ENCODE measurements around the gene TBC1D9. TPM values are rescaled to one million over a fixed set of nuclear protein-coding genes. Genes with fewer than 3 reads are reported as not detected.

The TBC1D9 gene
- polyA plus RNA-seq, 1 experiment, result 22.0 TPM

DNA sequence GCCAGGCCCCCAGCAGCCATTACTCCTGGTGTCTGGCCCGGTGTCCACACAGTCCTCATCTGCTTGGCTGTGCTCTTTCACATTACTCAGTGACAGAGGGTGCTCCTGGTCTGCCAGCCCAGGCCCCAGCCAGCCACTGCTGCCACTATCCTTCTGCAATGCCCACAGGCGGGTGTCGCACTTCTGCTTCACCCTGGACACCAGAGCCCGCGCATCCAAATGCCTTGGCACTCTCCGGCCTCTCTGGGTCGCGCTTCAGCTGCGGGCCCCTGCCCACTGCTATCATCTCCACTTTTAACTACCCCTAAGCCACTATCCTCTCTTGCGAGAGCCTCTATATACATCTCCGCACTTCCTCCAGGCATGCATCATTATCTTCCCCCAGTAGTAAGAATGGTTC is 111.0 kb downstream of the TBC1D9 start:
- no peak for DNase-seq (ENCODE audit: low read depth, low spot score)
- H3K9me3 ChIP-seq (ENCODE audit: control insufficient read depth, insufficient read depth, low read length), result peaks cover 6% of the 10 kb centered on the region; the same call in 1 of the 2 replicates
- CTCF ChIA-PET, result no interaction called here
- H3K27me3 ChIP-seq (ENCODE audit: control insufficient read depth, insufficient read depth, low read length), result no peaks in the 10 kb centered on the region
- H3K27ac ChIP-seq (ENCODE audit: low read depth, low read length), result no peak overlapping the region
- TF ChIP-seq CTCF (IDR thresholded peaks at IDR 0.05; ENCODE audit: low read depth, low read length), result no peak
- POLR2A ChIA-PET, result no interaction called here
- no peak overlapping the region for H3K4me3 ChIP-seq (ENCODE audit: low read depth, low read length)

DNA sequence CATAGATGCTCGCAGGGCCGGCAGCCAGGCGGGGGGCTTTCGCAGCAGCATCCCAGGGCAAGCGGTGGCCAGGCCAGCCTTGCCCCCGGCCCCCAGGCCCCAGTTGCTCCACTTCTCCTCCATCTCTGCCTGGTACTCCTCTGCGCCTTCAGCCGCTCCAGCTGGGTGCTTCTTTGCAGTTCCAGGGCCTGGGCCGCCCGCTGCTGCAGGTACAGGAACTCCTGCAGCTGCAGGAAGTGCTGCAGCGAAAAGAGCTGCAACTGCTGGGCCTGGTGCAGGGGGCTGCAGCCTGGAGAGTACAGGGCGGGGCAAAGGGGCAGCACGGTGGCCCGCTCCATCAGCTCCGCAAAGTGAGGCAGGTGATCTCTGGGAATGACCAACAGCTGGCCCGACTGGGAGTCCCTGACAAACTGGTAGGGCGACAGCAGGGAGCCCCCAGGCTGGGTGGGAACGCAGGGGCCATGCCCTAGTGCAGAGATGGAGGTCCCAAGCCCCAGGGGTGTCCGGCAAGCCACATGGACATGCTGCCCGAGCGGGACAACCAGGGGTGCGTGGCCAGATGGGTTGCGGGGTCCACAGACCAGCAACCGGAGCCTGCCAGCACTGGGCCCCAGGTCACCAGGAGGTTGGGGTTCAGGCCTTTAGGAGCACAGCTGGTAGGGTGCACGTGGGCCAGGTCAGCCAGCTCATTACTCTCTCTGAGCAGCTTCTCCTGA is 111.6 kb downstream of the TBC1D9 start:
- Histone ChIP-seq H3K27me3 (ENCODE audit: control insufficient read depth, insufficient read depth, low read length) (no peaks in the 10 kb centered on the region), H3K4me3 (ENCODE audit: low read depth, low read length) (no peak overlapping the region), H3K9me3 (ENCODE audit: control insufficient read depth, insufficient read depth, low read length) (peaks cover 6% of the 10 kb centered on the region; the same call in 1 of the 2 replicates), H3K27ac (ENCODE audit: low read depth, low read length) (no peak overlapping the region)
- CTCF ChIA-PET, result no interaction called here
- DNase-seq (ENCODE audit: low read depth, low spot score), result no peak
- TF ChIP-seq CTCF (IDR thresholded peaks at IDR 0.05; ENCODE audit: low read depth, low read length), result no peak
- POLR2A ChIA-PET, result no interaction called here

- no peak overlapping the region for H3K4me3 ChIP-seq (ENCODE audit: low read depth, low read length)
- POLR2A ChIA-PET, result no interaction called here
- no peak for TF ChIP-seq CTCF (IDR thresholded peaks at IDR 0.05; ENCODE audit: low read depth, low read length)
- no peaks in the 10 kb centered on the region for H3K27me3 ChIP-seq (ENCODE audit: control insufficient read depth, insufficient read depth, low read length)
- H3K9me3 ChIP-seq (ENCODE audit: control insufficient read depth, insufficient read depth, low read length), result peaks cover 6% of the 10 kb centered on the region; the same call in 1 of the 2 replicates
- no peak for DNase-seq (ENCODE audit: low read depth, low spot score)
- no peak overlapping the region for H3K27ac ChIP-seq (ENCODE audit: low read depth, low read length)
- CTCF ChIA-PET, result no interaction called here
Measured at GRCh38 chr4:140643571-140644055, 112.6 kb downstream of the TBC1D9 start.

DNA sequence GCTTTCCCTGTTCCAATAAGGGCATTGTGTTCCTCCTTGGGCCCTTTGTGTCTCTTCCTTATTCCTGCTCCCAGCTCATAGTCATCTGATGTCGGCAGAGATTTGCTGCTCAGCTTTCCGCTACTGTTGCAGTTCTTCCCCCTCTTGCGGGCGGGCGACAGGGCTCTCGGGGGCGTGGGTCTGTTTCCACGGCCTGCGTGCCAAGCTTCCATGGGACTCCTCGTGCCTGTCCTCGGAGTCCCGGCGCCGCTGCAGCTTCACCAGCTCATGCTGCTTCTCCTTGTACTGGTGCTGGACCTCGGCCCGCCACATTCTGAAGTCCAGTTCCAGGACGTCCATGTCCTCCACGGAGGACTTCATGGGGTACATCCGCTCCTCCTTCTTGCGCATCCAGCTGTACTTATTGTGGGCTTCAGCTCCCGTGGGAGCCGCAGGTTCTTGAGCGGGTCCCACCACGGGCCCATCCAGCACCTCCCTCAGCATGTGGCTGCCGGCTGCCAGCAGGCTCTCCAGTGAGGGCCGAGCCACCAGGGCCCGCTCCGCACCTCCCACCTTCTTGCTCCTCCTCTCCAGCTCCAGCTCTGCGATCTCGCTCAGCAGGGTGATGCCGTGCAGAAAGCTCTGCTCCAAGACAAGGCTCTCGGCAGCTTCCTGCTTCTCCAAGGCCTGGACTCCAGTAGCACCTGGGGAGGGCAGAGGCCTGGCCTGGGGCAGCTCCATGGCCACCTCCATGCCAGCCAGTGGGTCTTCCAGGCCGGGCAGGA is 113.3 kb downstream of the TBC1D9 start:
- TF ChIP-seq CTCF (IDR thresholded peaks at IDR 0.05; ENCODE audit: low read depth, low read length), result no peak
- no peak for DNase-seq (ENCODE audit: low read depth, low spot score)
- Histone ChIP-seq H3K4me3 (ENCODE audit: low read depth, low read length) (no peak overlapping the region), H3K27me3 (ENCODE audit: control insufficient read depth, insufficient read depth, low read length) (no peaks in the 10 kb centered on the region), H3K9me3 (ENCODE audit: control insufficient read depth, insufficient read depth, low read length) (peaks cover 6% of the 10 kb centered on the region; the same call in 1 of the 2 replicates), H3K27ac (ENCODE audit: low read depth, low read length) (no peak overlapping the region)
- ChIA-PET POLR2A (interaction anchor here (0.6 kb wide), 1 partner anchor 1738 kb away, joined by 3 read pairs; no protein-coding TSS in a partner anchor), CTCF (interaction anchor here (0.6 kb wide), 1 partner anchor 232 kb away, joined by 3 read pairs; no protein-coding TSS in a partner anchor)
